Measurements from ENCODE around the gene SATB1.

Gene SATB1

DNA sequence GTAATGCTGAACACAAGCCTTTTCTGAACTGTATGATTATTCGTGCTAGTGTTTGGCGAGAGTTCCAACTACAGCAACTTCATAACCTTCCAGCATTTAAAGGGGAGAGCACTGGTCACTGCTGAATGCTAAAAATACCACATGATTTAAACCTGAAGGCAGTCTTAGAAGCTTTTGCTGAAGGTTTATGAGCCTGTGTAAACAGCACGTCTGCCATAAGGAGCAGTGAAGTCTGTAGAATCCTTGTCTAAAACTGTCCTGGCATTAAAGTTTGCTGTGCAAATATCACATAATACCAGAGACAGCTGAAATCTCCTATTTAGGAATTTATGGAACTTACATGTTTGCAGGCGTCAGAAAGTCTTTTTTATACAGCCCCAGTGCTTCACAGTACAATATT, 5.9 kb downstream of the SATB1 start:
- Histone ChIP-seq H3F3A (ENCODE audit: insufficient read depth, low read length) (peaks cover 6% of the 10 kb centered on the region; the same call in 1 of the 2 replicates), H2AFZ (ENCODE audit: low read length) (no peak overlapping the region), H3K4me2 (ENCODE audit: low read depth, low read length) (no peak overlapping the region), H3K4me3 (ENCODE audit: low read length) (no peak overlapping the region), H3K4me1 (ENCODE audit: low read length) (peaks cover 6% of the 10 kb centered on the region; the same call in 1 of the 2 replicates), H3K27ac (ENCODE audit: low read length) (no peak overlapping the region), H3K79me2 (ENCODE audit: low read length) (no peaks in the 10 kb centered on the region), H3K36me3 (replicated peaks; ENCODE audit: insufficient read depth, low read length) (no peaks in the 10 kb centered on the region), H4K20me1 (ENCODE audit: insufficient read depth, low read length) (no peaks in the 10 kb centered on the region), H3K9me3 (replicated peaks; ENCODE audit: insufficient read depth, low read length) (no peaks in the 10 kb centered on the region), H3K27me3 (replicated peaks; ENCODE audit: insufficient read depth, low read length) (no peaks in the 10 kb centered on the region; the same call in 1 of the 2 replicates), H3K9ac (ENCODE audit: low read length) (no peak overlapping the region), H3K9me2 (replicated peaks; ENCODE audit: insufficient read depth, low read length) (no peaks in the 10 kb centered on the region)
- DNase-seq = no peak
- TF ChIP-seq, protein P1, sequence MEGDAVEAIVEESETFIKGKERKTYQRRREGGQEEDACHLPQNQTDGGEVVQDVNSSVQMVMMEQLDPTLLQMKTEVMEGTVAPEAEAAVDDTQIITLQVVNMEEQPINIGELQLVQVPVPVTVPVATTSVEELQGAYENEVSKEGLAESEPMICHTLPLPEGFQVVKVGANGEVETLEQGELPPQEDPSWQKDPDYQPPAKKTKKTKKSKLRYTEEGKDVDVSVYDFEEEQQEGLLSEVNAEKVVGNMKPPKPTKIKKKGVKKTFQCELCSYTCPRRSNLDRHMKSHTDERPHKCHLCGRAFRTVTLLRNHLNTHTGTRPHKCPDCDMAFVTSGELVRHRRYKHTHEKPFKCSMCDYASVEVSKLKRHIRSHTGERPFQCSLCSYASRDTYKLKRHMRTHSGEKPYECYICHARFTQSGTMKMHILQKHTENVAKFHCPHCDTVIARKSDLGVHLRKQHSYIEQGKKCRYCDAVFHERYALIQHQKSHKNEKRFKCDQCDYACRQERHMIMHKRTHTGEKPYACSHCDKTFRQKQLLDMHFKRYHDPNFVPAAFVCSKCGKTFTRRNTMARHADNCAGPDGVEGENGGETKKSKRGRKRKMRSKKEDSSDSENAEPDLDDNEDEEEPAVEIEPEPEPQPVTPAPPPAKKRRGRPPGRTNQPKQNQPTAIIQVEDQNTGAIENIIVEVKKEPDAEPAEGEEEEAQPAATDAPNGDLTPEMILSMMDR (IDR thresholded peaks at IDR 0.05; ENCODE audit: low read length) = no peak
- no peak for TF ChIP-seq EZH2 (optimal IDR thresholded peaks at IDR 0.05; ENCODE audit: low read depth, low read length)
- TF ChIP-seq EZH2phosphoT487 (IDR thresholded peaks at IDR 0.05; ENCODE audit: low read length) = no peak

DNA sequence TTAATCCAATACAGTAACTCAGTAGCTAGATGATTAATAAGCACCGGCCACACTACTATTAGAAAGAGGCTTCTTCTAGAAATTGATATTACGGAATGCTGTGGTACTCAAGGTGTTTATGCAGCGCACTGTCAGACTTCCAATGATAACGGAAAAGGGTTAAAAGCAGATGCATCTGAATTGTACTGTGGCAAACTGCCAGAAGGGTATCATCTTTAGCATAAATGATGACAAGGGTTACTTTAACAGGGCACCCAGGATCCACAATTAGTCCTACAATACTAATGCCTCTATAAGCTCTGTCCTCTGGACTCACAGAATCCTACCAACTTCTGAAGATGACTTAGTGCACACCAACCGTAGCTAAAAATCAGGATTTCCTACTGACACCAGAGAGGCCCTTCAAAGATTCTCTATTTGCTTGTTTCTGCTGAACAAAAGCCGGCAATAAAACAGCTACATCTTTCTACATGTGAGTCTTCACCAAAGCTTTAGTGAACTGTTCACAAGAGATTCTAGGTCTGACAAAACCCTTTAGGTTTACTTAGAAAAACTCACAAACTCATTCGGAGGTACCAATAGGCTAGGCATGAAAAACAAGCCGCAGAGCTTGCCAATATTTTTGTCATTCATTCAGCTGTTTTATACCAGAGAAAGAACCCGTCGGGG, 7.1 kb downstream of the SATB1 start:
- no peaks in the 10 kb centered on the region for H3F3A ChIP-seq (ENCODE audit: insufficient read depth, low read length)
- H3K79me2 ChIP-seq (ENCODE audit: low read length) = no peaks in the 10 kb centered on the region
- no peak for TF ChIP-seq EZH2phosphoT487 (IDR thresholded peaks at IDR 0.05; ENCODE audit: low read length)
- TF ChIP-seq EZH2 (optimal IDR thresholded peaks at IDR 0.05; ENCODE audit: low read depth, low read length) = no peak
- TF ChIP-seq, protein P1 (IDR thresholded peaks at IDR 0.05; ENCODE audit: low read length) = no peak
- H3K4me1 ChIP-seq (ENCODE audit: low read length) = peaks cover 3% of the 10 kb centered on the region; the same call in 1 of the 2 replicates
- no peak overlapping the region for H3K4me2 ChIP-seq (ENCODE audit: low read depth, low read length)
- H3K4me3 ChIP-seq (ENCODE audit: low read length) = no peak overlapping the region
- H3K27me3 ChIP-seq (replicated peaks; ENCODE audit: insufficient read depth, low read length) = no peaks in the 10 kb centered on the region; the same call in 1 of the 2 replicates
- H3K9me2 ChIP-seq (replicated peaks; ENCODE audit: insufficient read depth, low read length) = no peaks in the 10 kb centered on the region
- no peaks in the 10 kb centered on the region for H3K36me3 ChIP-seq (replicated peaks; ENCODE audit: insufficient read depth, low read length)
- no peak overlapping the region for H3K27ac ChIP-seq (ENCODE audit: low read length)
- DNase-seq = no peak
- H3K9me3 ChIP-seq (replicated peaks; ENCODE audit: insufficient read depth, low read length) = no peaks in the 10 kb centered on the region
- H2AFZ ChIP-seq (ENCODE audit: low read length) = no peak overlapping the region
- no peak overlapping the region for H3K9ac ChIP-seq (ENCODE audit: low read length)
- no peaks in the 10 kb centered on the region for H4K20me1 ChIP-seq (ENCODE audit: insufficient read depth, low read length)

DNA sequence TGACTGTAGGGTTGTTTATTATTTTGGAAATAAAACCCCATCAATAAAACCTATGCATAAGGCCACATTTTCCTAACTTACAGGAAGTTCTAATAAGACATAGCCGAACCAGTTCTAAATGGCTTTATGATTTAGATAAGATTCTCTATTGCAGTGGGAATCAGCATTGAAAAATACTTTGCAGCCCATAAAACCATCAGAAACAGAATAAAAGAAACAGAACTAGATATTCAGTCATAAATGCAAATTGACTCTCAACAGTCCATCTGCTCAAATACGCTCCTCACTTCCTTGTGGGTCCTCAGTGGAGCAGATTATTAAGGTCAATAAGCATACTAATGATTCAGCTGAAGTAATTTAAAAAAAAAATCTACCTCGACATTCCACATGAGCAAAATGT, 8.8 kb downstream of the SATB1 start:
- Histone ChIP-seq H3K27ac (ENCODE audit: low read length) (no peak overlapping the region), H3K9me3 (replicated peaks; ENCODE audit: insufficient read depth, low read length) (no peaks in the 10 kb centered on the region), H2AFZ (ENCODE audit: low read length) (no peak overlapping the region), H4K20me1 (ENCODE audit: insufficient read depth, low read length) (no peaks in the 10 kb centered on the region), H3K9me2 (replicated peaks; ENCODE audit: insufficient read depth, low read length) (no peaks in the 10 kb centered on the region), H3K9ac (ENCODE audit: low read length) (no peak overlapping the region), H3K79me2 (ENCODE audit: low read length) (no peaks in the 10 kb centered on the region), H3K27me3 (replicated peaks; ENCODE audit: insufficient read depth, low read length) (no peaks in the 10 kb centered on the region; the same call in 1 of the 2 replicates), H3K4me1 (ENCODE audit: low read length) (no peaks in the 10 kb centered on the region), H3K4me3 (ENCODE audit: low read length) (no peak overlapping the region), H3K4me2 (ENCODE audit: low read depth, low read length) (no peak overlapping the region), H3F3A (ENCODE audit: insufficient read depth, low read length) (no peaks in the 10 kb centered on the region), H3K36me3 (replicated peaks; ENCODE audit: insufficient read depth, low read length) (no peaks in the 10 kb centered on the region)
- TF ChIP-seq EZH2phosphoT487 (IDR thresholded peaks at IDR 0.05; ENCODE audit: low read length) = no peak
- TF ChIP-seq EZH2 (optimal IDR thresholded peaks at IDR 0.05; ENCODE audit: low read depth, low read length) = no peak
- TF ChIP-seq, protein P1 (IDR thresholded peaks at IDR 0.05; ENCODE audit: low read length) = no peak
- DNase-seq = no peak
